Thyroid gland (tissue), 4 donors: Measurements from ENCODE around the gene ST7L.

Experiments used
- CTCF ChIP-seq, 6 experiments: fragments of 200-600 bp in 3 of 6; fragments of 450-650 bp in 3 of 6; sonication (generic) in 3 of 6; IDR thresholded peaks; one replicate each; pipeline ENCODE4 v1.5.1; 2016 to 2019; ENCODE audit warnings: antibody characterized with exemption in 6 of 6, mild to moderate bottlenecking in 2 of 6, inconsistent platforms in 1 of 6, moderate library complexity in 1 of 6
- POLR2A ChIP-seq, 2 donors: fragments of 450-650 bp; IDR thresholded peaks; one replicate each; pipeline ENCODE4 v1.6.1; 2017; ENCODE audit warnings: antibody characterized with exemption in 2 of 2, mild to moderate bottlenecking in 2 of 2, moderate library complexity in 1 of 2

GRCh38 chr1:112517646-112518045 is 101.3 kb downstream of the ST7L start:
- TF ChIP-seq POLR2A (IDR thresholded peaks at IDR 0.05) (no peak), CTCF (IDR thresholded peaks at IDR 0.05) (no peak)
